T-helper 1 cell treated with Interleukin-12 subunit alpha and Interleukin-12 subunit beta and Interleukin-4 antibody, amounts not matched to agents 30 ng/mL and 1 ng/mL, for 36 hours (primary cell): ENCODE measurements around the gene HAGHL. TPM values are rescaled to one million over a fixed set of nuclear protein-coding genes. Genes with fewer than 3 reads are reported as not detected.
"Not testable (repeated sequence)": the region's sequence is repeated elsewhere in the genome, so short reads cannot be mapped to it uniquely, and the experiment has no call there.

ENCODE experiments used
- intact Hi-C: fragments of 100-400 bp; cut with micrococcal nuclease; formaldehyde crosslinking; loops from one replicate; pipeline ENCODE4 v1.15.1; 2024
- total RNA-seq: library from RNA; stranded (reverse); gene quantifications from 2 replicates; pipeline ENCODE4 v1.2.3, GENCODE V29; 2022

Gene HAGHL
- total RNA-seq, 1 donor from 2014 or later = 5.1 TPM

GRCh38 chr16:686459-687260 is 40.2 kb upstream of the HAGHL start:
- intact Hi-C loops = no loop called here

GRCh38 chr16:687499-687898 is 39.4 kb upstream of the HAGHL start:
- intact Hi-C loops = no loop called here

- intact Hi-C loops = no loop called here
Measured at GRCh38 chr16:689175-689897, 37.6 kb upstream of the HAGHL start.

- intact Hi-C loops = not testable (repeated sequence)
Measured at GRCh38 chr16:691242-691641, 35.7 kb upstream of the HAGHL start.

- intact Hi-C loops = no loop called here
Measured at GRCh38 chr16:692356-693108, 34.4 kb upstream of the HAGHL start.

- intact Hi-C loops = no loop called here
Measured at GRCh38 chr16:693364-693763, 33.5 kb upstream of the HAGHL start.

- intact Hi-C loops = no loop called here
Measured at GRCh38 chr16:693766-694165, 33.1 kb upstream of the HAGHL start.

GRCh38 chr16:694187-694862 is 32.6 kb upstream of the HAGHL start:
- intact Hi-C loops = no loop called here

GRCh38 chr16:694863-695354 is 32.0 kb upstream of the HAGHL start:
- intact Hi-C loops = loop anchor here (1.0 kb wide), 1 partner anchor 11 kb away; the partner anchor contains the start of gene JMJD8

GRCh38 chr16:695355-696089 is 31.4 kb upstream of the HAGHL start:
- intact Hi-C loops = loop anchor here (1.0 kb wide), 1 partner anchor 11 kb away; the partner anchor contains the start of gene JMJD8

GRCh38 chr16:698911-699671 is 27.8 kb upstream of the HAGHL start:
- intact Hi-C loops = no loop called here

- intact Hi-C loops = no loop called here
Measured at GRCh38 chr16:700684-701584, 26.0 kb upstream of the HAGHL start.

GRCh38 chr16:702341-702740 is 24.6 kb upstream of the HAGHL start:
- intact Hi-C loops = no loop called here

- intact Hi-C loops = no loop called here
Measured at GRCh38 chr16:703406-703805, 23.5 kb upstream of the HAGHL start.

GRCh38 chr16:704047-704446 is 22.9 kb upstream of the HAGHL start:
- intact Hi-C loops = no loop called here

GRCh38 chr16:704552-705380 is 22.1 kb upstream of the HAGHL start:
- intact Hi-C loops = no loop called here

- intact Hi-C loops = no loop called here
Measured at GRCh38 chr16:705431-706188, 21.3 kb upstream of the HAGHL start, which contains the start of gene FBXL16. FBXL16 (minus strand) TSS chr16:705801; CDS start chr16:697405, 8,396 bp downstream.
